Measurements from ENCODE around the gene PTPRU.

PTPRU gene

GRCh38 chr1:29208442-29208841, 27.9 kb upstream of the PTPRU start:
- no peak for ATAC-seq
- TF ChIP-seq TOX (CRISPR knock-in tag; IDR thresholded peaks at IDR 0.05; ENCODE audit: borderline replicate concordance): no peak

GRCh38 chr1:29209173-29209572, 27.1 kb upstream of the PTPRU start:
- no peak for TF ChIP-seq BACH2 (CRISPR knock-in tag; IDR thresholded peaks at IDR 0.05; ENCODE audit: borderline replicate concordance)
- TF ChIP-seq GLIS3 (CRISPR knock-in tag; IDR thresholded peaks at IDR 0.05): no peak
- no peak for TF ChIP-seq ZFP30 (CRISPR knock-in tag; IDR thresholded peaks at IDR 0.05)
- TF ChIP-seq, protein P1, sequence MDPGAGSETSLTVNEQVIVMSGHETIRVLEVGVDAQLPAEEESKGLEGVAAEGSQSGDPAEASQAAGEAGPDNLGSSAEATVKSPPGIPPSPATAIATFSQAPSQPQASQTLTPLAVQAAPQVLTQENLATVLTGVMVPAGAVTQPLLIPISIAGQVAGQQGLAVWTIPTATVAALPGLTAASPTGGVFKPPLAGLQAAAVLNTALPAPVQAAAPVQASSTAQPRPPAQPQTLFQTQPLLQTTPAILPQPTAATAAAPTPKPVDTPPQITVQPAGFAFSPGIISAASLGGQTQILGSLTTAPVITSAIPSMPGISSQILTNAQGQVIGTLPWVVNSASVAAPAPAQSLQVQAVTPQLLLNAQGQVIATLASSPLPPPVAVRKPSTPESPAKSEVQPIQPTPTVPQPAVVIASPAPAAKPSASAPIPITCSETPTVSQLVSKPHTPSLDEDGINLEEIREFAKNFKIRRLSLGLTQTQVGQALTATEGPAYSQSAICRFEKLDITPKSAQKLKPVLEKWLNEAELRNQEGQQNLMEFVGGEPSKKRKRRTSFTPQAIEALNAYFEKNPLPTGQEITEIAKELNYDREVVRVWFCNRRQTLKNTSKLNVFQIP (CRISPR knock-in tag; IDR thresholded peaks at IDR 0.05; ENCODE audit: borderline replicate concordance, low read depth): no peak
- TF ChIP-seq ZNF565 (CRISPR knock-in tag; conservative IDR thresholded peaks at IDR 0.05; ENCODE audit: low read depth): no peak
- ATAC-seq: peak; percentile 70

- ATAC-seq: no peak
- no peak for TF ChIP-seq RARB (CRISPR knock-in tag; IDR thresholded peaks at IDR 0.05)
- no peak for TF ChIP-seq TSHZ2 (CRISPR knock-in tag; IDR thresholded peaks at IDR 0.05)
- TF ChIP-seq SNAI2 (CRISPR knock-in tag; IDR thresholded peaks at IDR 0.05): no peak
- TF ChIP-seq BACH2 (CRISPR knock-in tag; IDR thresholded peaks at IDR 0.05; ENCODE audit: borderline replicate concordance): no peak
- no peak for TF ChIP-seq TCF4 (CRISPR knock-in tag; IDR thresholded peaks at IDR 0.05; ENCODE audit: borderline replicate concordance)
- TF ChIP-seq PPARA (CRISPR knock-in tag; IDR thresholded peaks at IDR 0.05; ENCODE audit: borderline replicate concordance): no peak
These were observed 25.8 kb upstream of the PTPRU start for GRCh38 chr1:29210278-29211085.

DNA sequence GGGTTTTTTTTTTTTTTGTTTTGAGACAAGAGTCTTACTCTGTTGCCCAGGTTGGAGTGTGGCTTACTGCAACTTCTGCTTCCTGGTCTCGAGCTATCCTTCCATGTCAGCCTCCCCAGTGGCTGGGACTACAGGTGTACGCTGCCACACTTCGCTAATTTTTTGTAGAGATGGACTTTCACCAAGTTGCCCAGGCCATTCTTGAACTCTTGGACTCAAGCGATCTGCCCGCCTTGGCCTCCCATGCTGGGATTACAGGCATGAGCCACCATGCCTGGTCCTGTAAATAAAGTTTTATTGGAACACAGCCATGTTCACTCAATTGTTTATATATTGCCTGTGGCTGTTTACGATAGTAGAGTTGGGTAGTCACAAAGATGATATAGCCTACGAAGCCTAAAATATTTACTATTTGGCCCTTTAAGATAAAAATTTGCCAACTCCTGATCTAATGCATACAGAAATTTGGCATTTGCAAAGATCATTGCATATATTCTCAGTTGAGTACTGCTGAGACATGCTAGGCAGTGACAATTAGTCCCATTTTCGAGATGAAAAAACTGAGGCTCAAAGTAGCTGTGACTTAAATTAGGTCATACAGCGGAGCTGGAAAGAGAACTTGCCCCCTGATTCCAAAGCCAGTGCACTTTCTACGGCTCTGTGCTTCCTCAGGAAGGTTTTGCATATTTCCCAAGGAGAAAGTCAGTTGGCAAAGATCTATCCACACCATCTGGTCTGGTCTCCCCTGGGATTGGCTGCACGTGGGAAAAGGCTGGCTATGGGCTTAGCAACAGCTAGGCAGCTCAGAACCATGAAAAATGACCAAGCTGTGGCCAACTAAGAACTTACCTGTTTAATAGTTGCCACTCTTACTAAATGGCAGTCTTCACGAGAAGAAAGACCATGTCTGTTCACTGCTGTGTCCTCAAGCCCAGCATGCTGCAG, 25.0 kb upstream of the PTPRU start:
- ATAC-seq: no peak
- TF ChIP-seq ZFP3 (CRISPR knock-in tag; IDR thresholded peaks at IDR 0.05): no peak
- no peak for TF ChIP-seq ZNF565 (CRISPR knock-in tag; conservative IDR thresholded peaks at IDR 0.05; ENCODE audit: low read depth)
- no peak for TF ChIP-seq ZC3H10 (CRISPR knock-in tag; IDR thresholded peaks at IDR 0.05)
- TF ChIP-seq, protein P2, sequence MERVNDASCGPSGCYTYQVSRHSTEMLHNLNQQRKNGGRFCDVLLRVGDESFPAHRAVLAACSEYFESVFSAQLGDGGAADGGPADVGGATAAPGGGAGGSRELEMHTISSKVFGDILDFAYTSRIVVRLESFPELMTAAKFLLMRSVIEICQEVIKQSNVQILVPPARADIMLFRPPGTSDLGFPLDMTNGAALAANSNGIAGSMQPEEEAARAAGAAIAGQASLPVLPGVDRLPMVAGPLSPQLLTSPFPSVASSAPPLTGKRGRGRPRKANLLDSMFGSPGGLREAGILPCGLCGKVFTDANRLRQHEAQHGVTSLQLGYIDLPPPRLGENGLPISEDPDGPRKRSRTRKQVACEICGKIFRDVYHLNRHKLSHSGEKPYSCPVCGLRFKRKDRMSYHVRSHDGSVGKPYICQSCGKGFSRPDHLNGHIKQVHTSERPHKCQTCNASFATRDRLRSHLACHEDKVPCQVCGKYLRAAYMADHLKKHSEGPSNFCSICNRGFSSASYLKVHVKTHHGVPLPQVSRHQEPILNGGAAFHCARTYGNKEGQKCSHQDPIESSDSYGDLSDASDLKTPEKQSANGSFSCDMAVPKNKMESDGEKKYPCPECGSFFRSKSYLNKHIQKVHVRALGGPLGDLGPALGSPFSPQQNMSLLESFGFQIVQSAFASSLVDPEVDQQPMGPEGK (CRISPR knock-in tag; IDR thresholded peaks at IDR 0.05; ENCODE audit: borderline replicate concordance): no peak
- TF ChIP-seq ISL1 (CRISPR knock-in tag; IDR thresholded peaks at IDR 0.05): no peak
- TF ChIP-seq BACH2 (CRISPR knock-in tag; IDR thresholded peaks at IDR 0.05; ENCODE audit: borderline replicate concordance): no peak
- TF ChIP-seq TCF4 (CRISPR knock-in tag; IDR thresholded peaks at IDR 0.05; ENCODE audit: borderline replicate concordance): no peak
- no peak for TF ChIP-seq TSHZ2 (CRISPR knock-in tag; IDR thresholded peaks at IDR 0.05)
- TF ChIP-seq PPARA (CRISPR knock-in tag; IDR thresholded peaks at IDR 0.05; ENCODE audit: borderline replicate concordance): no peak
- TF ChIP-seq ESRRG (CRISPR knock-in tag; IDR thresholded peaks at IDR 0.05): no peak
- TF ChIP-seq SNAI2 (CRISPR knock-in tag; IDR thresholded peaks at IDR 0.05): no peak
- no peak for TF ChIP-seq ZNF8 (CRISPR knock-in tag; IDR thresholded peaks at IDR 0.05)
- no peak for TF ChIP-seq RARB (CRISPR knock-in tag; IDR thresholded peaks at IDR 0.05)
- TF ChIP-seq CSDC2 (CRISPR knock-in tag; IDR thresholded peaks at IDR 0.05): no peak
- TF ChIP-seq ZFP30 (CRISPR knock-in tag; IDR thresholded peaks at IDR 0.05): no peak
- TF ChIP-seq OSR1 (CRISPR knock-in tag; IDR thresholded peaks at IDR 0.05): no peak
- TF ChIP-seq CSRNP3 (CRISPR knock-in tag; IDR thresholded peaks at IDR 0.05): no peak
- no peak for TF ChIP-seq ARNTL (CRISPR knock-in tag; IDR thresholded peaks at IDR 0.05; ENCODE audit: borderline replicate concordance, low read depth)
- TF ChIP-seq ZNF70 (CRISPR knock-in tag; IDR thresholded peaks at IDR 0.05): no peak

All from SK-N-SH treated with all-trans-retinoic acid at 6 μM for 48 hours (cell line).